LNCaP clone FGC (cell line): ENCODE measurements around the gene LAPTM5.

Experiments
- DNase-seq: peaks from one replicate; pipeline ENCODE4 v3.0.0-alpha.2; 2011; ENCODE audit warnings: low read depth
- H3K4me3 ChIP-seq: 2 replicates; pipeline ENCODE4 v1.5.1; 2011; ENCODE audit warnings: mild to moderate bottlenecking, low read depth, low read length, control low read depth
- CTCF ChIP-seq: IDR thresholded peaks from 2 replicates; pipeline ENCODE4 v1.5.1; 2012; ENCODE audit warnings: mild to moderate bottlenecking; ENCODE audit not compliant: control insufficient read depth, insufficient read depth; ENCODE audit errors: extremely low read depth

LAPTM5 gene

GRCh38 chr1:30801771-30802198, 44.2 kb upstream of the LAPTM5 start:
- peak; percentile 90 for TF ChIP-seq CTCF
- H3K4me3 ChIP-seq: no peak overlapping the region
- DNase-seq: no peak

GRCh38 chr1:30799233-30799511, 41.6 kb upstream of the LAPTM5 start:
- no peak overlapping the region for H3K4me3 ChIP-seq
- DNase-seq: no peak
- no peak for TF ChIP-seq CTCF

- no peak for DNase-seq
- TF ChIP-seq CTCF: no peak
- no peak overlapping the region for H3K4me3 ChIP-seq
Measured at GRCh38 chr1:30798389-30799232, 41.0 kb upstream of the LAPTM5 start.

GRCh38 chr1:30795026-30795425, 37.5 kb upstream of the LAPTM5 start:
- no peak for DNase-seq
- TF ChIP-seq CTCF: no peak
- no peak overlapping the region for H3K4me3 ChIP-seq

- DNase-seq: no peak
- TF ChIP-seq CTCF: no peak
- no peak overlapping the region for H3K4me3 ChIP-seq
Measured at GRCh38 chr1:30794260-30794659, 36.7 kb upstream of the LAPTM5 start.

- TF ChIP-seq CTCF: no peak
- H3K4me3 ChIP-seq: no peak overlapping the region
- no peak for DNase-seq
Measured at GRCh38 chr1:30793209-30793608, 35.6 kb upstream of the LAPTM5 start.

GRCh38 chr1:30791868-30792267, 34.3 kb upstream of the LAPTM5 start:
- no peak for TF ChIP-seq CTCF
- H3K4me3 ChIP-seq: no peak overlapping the region
- DNase-seq: no peak
